NCI-H82 treated with DMSO at 0.1 percent for 48 hours (cell line): ENCODE measurements around the gene LRP3.

Experiments used
- DNase-seq: peaks from one replicate; lab custom pipeline; 2025; ENCODE audit not compliant: unreplicated experiment; lab: John Stamatoyannopoulos, UW

LRP3 gene

GRCh38 chr19:33251076-33251475 is 56.9 kb downstream of the LRP3 start:
- no peak for DNase-seq

DNA sequence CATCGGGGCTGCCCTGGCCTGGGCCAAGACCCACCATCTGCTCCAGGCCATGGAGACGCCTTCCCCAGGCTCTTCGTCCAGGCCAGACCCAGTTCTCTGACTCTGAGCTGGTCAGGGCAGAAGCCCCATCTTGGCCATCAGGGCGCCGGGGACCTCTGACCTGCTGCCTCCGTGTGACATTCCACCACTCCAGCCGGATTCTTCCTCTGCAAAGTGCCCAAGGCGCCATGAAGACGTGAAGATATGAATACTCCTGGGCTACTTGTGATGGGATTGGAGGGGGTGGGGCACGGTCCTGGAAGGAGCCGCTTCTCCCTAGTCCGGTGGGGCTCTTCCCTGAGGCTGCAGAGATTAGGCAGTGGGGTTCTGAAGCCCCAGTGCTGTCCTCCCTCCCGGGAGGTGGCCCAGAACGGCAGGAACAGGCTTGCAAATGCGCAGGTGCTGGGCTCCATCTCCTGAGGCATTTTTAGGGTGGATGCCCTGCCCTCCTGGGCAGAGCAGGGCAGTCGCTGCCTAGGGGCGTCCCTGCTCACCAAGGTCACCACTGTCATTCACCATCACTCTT is 57.5 kb downstream of the LRP3 start:
- DNase-seq, result no peak

DNA sequence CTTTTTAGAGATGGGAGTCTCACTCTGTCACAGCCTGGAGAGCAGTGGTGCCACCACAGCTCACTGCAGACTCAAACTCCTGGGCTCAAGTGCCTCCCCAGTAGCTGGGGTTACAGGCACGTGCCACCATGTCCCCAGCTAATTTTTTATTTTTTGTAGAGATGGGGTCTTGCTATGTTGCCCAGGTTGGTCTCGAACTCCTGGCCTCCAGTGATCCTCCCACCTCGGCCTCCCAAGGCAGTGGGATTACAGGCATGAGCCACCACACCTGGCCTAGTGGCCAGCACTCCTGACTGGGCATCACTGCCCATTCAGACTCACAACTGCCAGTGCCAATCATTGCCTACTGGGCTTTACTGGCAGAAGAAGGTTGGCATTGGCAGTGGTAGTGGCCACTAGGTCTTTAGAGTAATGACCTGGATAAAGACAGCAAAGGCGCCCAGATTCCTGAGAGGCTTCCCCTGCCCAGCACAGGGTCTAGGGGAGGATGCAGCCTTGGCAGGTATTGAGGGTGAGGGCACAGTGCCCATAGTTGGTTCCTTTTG is 58.4 kb downstream of the LRP3 start:
- DNase-seq, result no peak

DNA sequence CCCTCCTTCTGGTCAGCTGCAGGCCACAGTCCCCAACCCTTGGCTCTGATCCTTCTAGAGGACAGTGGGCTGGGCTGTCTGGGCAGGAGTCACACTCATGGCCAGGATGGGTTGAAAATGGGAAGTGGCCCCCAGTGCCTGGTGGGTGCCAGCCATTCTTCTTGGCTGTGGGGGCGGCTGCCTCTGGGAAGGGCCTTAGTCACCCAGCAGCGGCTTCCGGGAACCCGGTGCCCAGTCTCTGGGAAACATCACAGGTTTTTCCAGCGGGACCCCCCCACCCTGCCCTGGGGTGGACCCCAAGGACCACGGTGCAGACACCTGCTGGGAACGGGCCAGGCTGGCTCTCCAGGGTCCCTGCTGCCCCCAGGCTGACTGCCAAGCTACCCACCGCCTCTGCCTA is 58.8 kb downstream of the LRP3 start:
- no peak for DNase-seq

GRCh38 chr19:33254245-33254824 is 60.2 kb downstream of the LRP3 start:
- no peak for DNase-seq

DNA sequence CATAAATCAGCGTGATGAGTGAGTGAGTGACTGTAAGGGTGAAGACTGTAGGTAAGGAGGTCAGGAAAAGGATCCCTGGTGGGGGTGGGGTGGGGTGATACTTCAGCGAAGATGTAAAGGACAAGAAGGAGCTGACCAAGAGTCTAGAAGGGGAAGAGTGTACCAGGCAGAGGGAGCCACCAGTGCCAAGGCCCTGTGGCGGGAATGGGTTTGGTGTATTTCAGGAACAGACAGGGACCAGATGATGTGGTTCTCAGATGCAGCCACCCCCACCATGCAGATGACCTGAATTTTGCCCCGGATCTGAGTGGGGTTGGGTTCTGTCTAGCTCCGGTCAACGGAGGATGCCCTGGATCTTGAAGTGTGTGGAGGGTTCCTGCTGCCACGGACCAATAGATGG is 61.7 kb downstream of the LRP3 start:
- no peak for DNase-seq

DNA sequence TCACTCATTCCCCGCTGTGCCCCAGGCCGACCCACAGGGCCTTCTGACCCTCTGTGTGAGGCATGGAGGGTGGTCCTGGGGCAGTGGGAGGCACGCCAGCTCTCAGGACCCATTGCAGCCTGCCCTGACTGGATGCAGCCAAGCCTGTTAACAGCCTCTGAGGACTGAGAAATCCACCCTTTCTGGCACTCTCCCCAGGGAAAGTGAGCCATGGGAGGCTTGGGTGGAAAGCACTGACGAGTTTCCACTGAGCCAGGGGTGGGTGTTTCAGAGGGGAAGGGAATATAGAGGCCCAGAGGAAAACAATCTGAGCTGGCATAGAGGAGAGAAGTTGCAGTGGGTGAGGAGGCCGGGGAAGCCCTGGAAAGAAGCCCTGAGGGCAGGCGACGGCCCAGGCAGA is 62.1 kb downstream of the LRP3 start:
- DNase-seq, result no peak

DNA sequence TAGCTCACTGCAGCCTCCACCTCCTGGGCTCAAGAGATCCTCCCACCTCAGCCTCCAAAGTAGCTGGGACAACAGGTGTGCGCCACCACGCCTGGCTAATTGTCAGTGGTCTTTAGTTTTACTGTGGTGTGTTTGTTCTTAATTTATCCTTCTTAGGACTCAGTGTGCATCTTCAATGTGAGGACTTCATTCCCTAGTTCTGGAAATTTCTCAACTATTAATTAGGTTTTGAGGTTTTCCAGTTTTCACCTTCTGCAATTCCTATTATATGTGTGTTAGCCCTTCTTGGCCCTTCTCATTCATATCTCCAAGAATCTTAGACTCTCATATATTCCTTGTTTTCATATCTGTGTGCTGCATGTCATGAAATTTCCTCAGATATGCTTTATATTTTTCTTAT is 63.7 kb downstream of the LRP3 start:
- no peak for DNase-seq
